ACC112 (cell line): ENCODE measurements around the gene SMYD4.
"Not testable (repeated sequence)": the region's sequence is repeated elsewhere in the genome, so short reads cannot be mapped to it uniquely, and the experiment has no call there.

Source experiments
- H2AFZ ChIP-seq: fragments of 200-600 bp; sonication (generic); one replicate; pipeline ENCODE4 v1.6.0; 2017; ENCODE audit warnings: antibody characterized with exemption, low read length; ENCODE audit not compliant: unreplicated experiment
- H3K27ac ChIP-seq: fragments of 200-600 bp; sonication (generic); 2 replicates; pipeline ENCODE4 v1.5.1; 2014; ENCODE audit warnings: low read depth, mild to moderate bottlenecking, antibody characterized with exemption, low read length, moderate library complexity
- H3K27me3 ChIP-seq: fragments of 200-600 bp; sonication (generic); 2 replicates; pipeline ENCODE4 v1.6.1; 2014; ENCODE audit warnings: mild to moderate bottlenecking, antibody characterized with exemption, low read length, moderate library complexity, mixed read lengths; ENCODE audit not compliant: insufficient read depth
- H3K36me3 ChIP-seq: fragments of 200-600 bp; sonication (generic); 2 replicates; pipeline ENCODE4 v1.6.1; 2016; ENCODE audit warnings: mild to moderate bottlenecking, antibody characterized with exemption, low read length, moderate library complexity, mixed read lengths; ENCODE audit not compliant: insufficient read depth
- H3K4me1 ChIP-seq: fragments of 200-600 bp; sonication (generic); one replicate; pipeline ENCODE4 v1.6.1; 2016; ENCODE audit warnings: low read length, mixed read lengths; ENCODE audit not compliant: insufficient read depth, unreplicated experiment, control insufficient read depth
- H3K4me3 ChIP-seq: fragments of 200-600 bp; sonication (generic); 2 replicates; pipeline ENCODE4 v1.5.1; 2014; ENCODE audit warnings: mild to moderate bottlenecking, low read depth, low read length
- H3K79me2 ChIP-seq: fragments of 200-600 bp; sonication (generic); one replicate; pipeline ENCODE4 v1.6.0; 2016; ENCODE audit warnings: low read length; ENCODE audit not compliant: control insufficient read depth, unreplicated experiment, insufficient read depth

The SMYD4 gene

GRCh38 chr17:1830288-1830687 is 586 bp upstream of the SMYD4 start:
- peaks cover 8% of the 10 kb centered on the region for H3K4me1 ChIP-seq
- H3K27me3 ChIP-seq: no peaks in the 10 kb centered on the region
- peak overlapping the region; percentile 79 for H3K4me3 ChIP-seq
- H2AFZ ChIP-seq: peak overlapping the region; percentile 11
- H3K27ac ChIP-seq: no peak overlapping the region
- H3K79me2 ChIP-seq: peaks cover 69% of the 10 kb centered on the region
- 0 out of 2 replicates have a peak, but pooled peaks cover 4% of the 10 kb centered on the region for H3K36me3 ChIP-seq

GRCh38 chr17:1829216-1829591 is 498 bp downstream of the SMYD4 start:
- Histone ChIP-seq H2AFZ (peak overlapping the region; percentile 77), H3K79me2 (peaks cover 58% of the 10 kb centered on the region), H3K4me1 (peaks cover 8% of the 10 kb centered on the region), H3K27ac (peak overlapping the region; percentile 42; the same call in 1 of the 2 replicates), H3K36me3 (peaks cover 10% of the 10 kb centered on the region; the same call in 1 of the 2 replicates), H3K4me3 (peak overlapping the region; percentile 79), H3K27me3 (no peaks in the 10 kb centered on the region)

- Histone ChIP-seq H3K4me3 (no peak overlapping the region), H3K79me2 (peaks cover 17% of the 10 kb centered on the region), H3K27ac (no peak overlapping the region), H3K27me3 (no peaks in the 10 kb centered on the region), H3K4me1 (no peaks in the 10 kb centered on the region), H2AFZ (no peak overlapping the region), H3K36me3 (peaks cover 7% of the 10 kb centered on the region; the same call in 1 of the 2 replicates)
Observed at GRCh38 chr17:1820528-1821252, 9.0 kb downstream of the SMYD4 start.

GRCh38 chr17:1813088-1813487 is 16.6 kb downstream of the SMYD4 start:
- Histone ChIP-seq H3K36me3 (0 out of 2 replicates have a peak, but pooled peaks cover 3% of the 10 kb centered on the region), H3K27me3 (no peaks in the 10 kb centered on the region), H3K79me2 (peaks cover 5% of the 10 kb centered on the region)

GRCh38 chr17:1810450-1811103 is 19.1 kb downstream of the SMYD4 start:
- H2AFZ ChIP-seq: no peak overlapping the region
- H3K36me3 ChIP-seq: 0 out of 2 replicates have a peak, but pooled peaks cover 3% of the 10 kb centered on the region
- no peaks in the 10 kb centered on the region for H3K4me1 ChIP-seq
- no peak overlapping the region for H3K4me3 ChIP-seq
- H3K27ac ChIP-seq: no peak overlapping the region
- H3K27me3 ChIP-seq: no peaks in the 10 kb centered on the region
- H3K79me2 ChIP-seq: peaks cover 6% of the 10 kb centered on the region

More at GRCh38 chr17:1813088-1813487, 16.6 kb downstream of the SMYD4 start:
- Histone ChIP-seq H3K4me3 (no peak overlapping the region), H2AFZ (no peak overlapping the region), H3K4me1 (no peaks in the 10 kb centered on the region), H3K27ac (no peak overlapping the region)

GRCh38 chr17:1809815-1810214 is 19.9 kb downstream of the SMYD4 start:
- H3K27ac ChIP-seq, H3K36me3 ChIP-seq, H3K27me3 ChIP-seq, H3K4me1 ChIP-seq, H3K79me2 ChIP-seq, H2AFZ ChIP-seq, H3K4me3 ChIP-seq: not testable (repeated sequence)

- H3K4me3 ChIP-seq: no peak overlapping the region
- H3K4me1 ChIP-seq: no peaks in the 10 kb centered on the region
- 0 out of 2 replicates have a peak, but pooled peaks cover 3% of the 10 kb centered on the region for H3K36me3 ChIP-seq
- peaks cover 6% of the 10 kb centered on the region for H3K79me2 ChIP-seq
- H3K27ac ChIP-seq: no peak overlapping the region
- H2AFZ ChIP-seq: no peak overlapping the region
- no peaks in the 10 kb centered on the region for H3K27me3 ChIP-seq
Observed at GRCh38 chr17:1808644-1809043, 21.1 kb downstream of the SMYD4 start.

GRCh38 chr17:1807890-1808289 is 21.8 kb downstream of the SMYD4 start:
- Histone ChIP-seq H3K27me3 (no peaks in the 10 kb centered on the region), H3K79me2 (peaks cover 6% of the 10 kb centered on the region), H3K36me3 (0 out of 2 replicates have a peak, but pooled peaks cover 3% of the 10 kb centered on the region), H3K4me1 (no peaks in the 10 kb centered on the region), H2AFZ (no peak overlapping the region), H3K4me3 (no peak overlapping the region), H3K27ac (no peak overlapping the region)

- H3K4me1 ChIP-seq: no peaks in the 10 kb centered on the region
- no peak overlapping the region for H3K4me3 ChIP-seq
- no peaks in the 10 kb centered on the region for H3K27me3 ChIP-seq
- H3K36me3 ChIP-seq: peaks cover 13% of the 10 kb centered on the region; the same call in 1 of the 2 replicates
- H2AFZ ChIP-seq: no peak overlapping the region
- H3K79me2 ChIP-seq: peaks cover 6% of the 10 kb centered on the region
- H3K27ac ChIP-seq: no peak overlapping the region
Observed at GRCh38 chr17:1803280-1803679, 26.4 kb downstream of the SMYD4 start.

- Histone ChIP-seq H3K27ac (no peak overlapping the region), H3K4me3 (no peak overlapping the region), H3K36me3 (peaks cover 13% of the 10 kb centered on the region; the same call in 1 of the 2 replicates), H3K27me3 (no peaks in the 10 kb centered on the region), H2AFZ (no peak overlapping the region), H3K79me2 (peaks cover 4% of the 10 kb centered on the region), H3K4me1 (no peaks in the 10 kb centered on the region)
Observed at GRCh38 chr17:1802429-1802828, 27.3 kb downstream of the SMYD4 start.

- Histone ChIP-seq H2AFZ (no peak overlapping the region), H3K36me3 (peaks cover 13% of the 10 kb centered on the region; the same call in 1 of the 2 replicates), H3K79me2 (peaks cover 11% of the 10 kb centered on the region), H3K4me1 (peaks cover 2% of the 10 kb centered on the region), H3K27ac (no peak overlapping the region), H3K27me3 (no peaks in the 10 kb centered on the region), H3K4me3 (no peak overlapping the region)
Observed at GRCh38 chr17:1800712-1801111, 29.0 kb downstream of the SMYD4 start.
